Fibroblast of mammary gland (primary cell): ENCODE measurements around the gene ARHGAP30.
A peak's percentile ranks its signal among the peaks of the same experiment; 100 is the strongest.
"Not testable (repeated sequence)": the region's sequence is repeated elsewhere in the genome, so short reads cannot be mapped to it uniquely, and the experiment has no call there.

Experiments used
- DNase-seq: peaks from one replicate; pipeline ENCODE4 v3.0.0-alpha.2; 2010; ENCODE audit warnings: low read depth
- H3K4me3 ChIP-seq: 2 replicates; pipeline ENCODE4 v1.5.1; 2011; ENCODE audit warnings: low read depth, mild to moderate bottlenecking, low read length, moderate library complexity; ENCODE audit not compliant: control insufficient read depth
- TF ChIP-seq, protein P1 (sequence below): conservative IDR thresholded peaks from 2 replicates; pipeline ENCODE4 v1.5.1; 2011; ENCODE audit warnings: low read depth, low read length, inconsistent platforms; ENCODE audit not compliant: control insufficient read depth, insufficient read depth

The ARHGAP30 gene

DNA sequence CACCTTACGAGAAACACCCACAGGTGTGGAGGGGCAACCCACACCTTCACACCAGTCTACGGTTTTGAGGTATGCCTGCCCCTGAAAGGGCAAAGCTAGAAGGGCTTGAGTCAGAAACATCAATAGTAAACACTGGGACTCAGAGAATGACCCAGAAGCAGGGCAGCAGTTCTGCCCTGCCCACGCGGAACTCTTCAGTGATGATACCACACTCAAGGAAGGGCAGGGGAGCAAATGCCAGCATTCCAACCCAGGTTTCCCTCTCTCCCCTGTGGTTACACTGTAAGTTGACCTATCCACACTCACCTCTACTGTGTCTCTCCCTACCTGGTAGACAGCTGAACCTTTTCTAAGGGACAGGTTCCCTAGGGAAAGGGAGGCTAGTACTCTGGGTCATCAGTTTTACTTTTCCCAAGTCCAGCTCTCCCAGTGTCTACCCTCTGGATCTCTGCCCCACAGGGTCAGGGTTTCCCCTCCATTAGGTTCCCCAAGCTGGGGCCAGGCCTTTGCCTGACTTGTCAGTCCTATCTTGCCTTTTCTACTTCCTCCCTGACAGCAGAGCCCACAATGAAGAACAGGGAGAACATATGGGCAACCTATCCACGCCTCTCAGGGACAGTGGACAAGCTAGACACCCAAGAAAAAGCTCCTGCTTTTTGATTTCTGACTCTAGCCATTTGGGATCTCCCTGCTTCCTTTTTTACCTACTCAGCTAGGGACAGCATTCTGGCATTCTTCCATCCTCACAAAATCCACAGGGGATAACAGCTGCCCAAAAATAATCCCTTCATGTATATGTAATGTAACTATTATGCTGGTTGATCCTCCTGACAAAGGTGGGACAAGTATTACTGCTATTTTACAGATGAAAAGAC lies 51.7 kb downstream of the ARHGAP30 start:
- no peak for DNase-seq
- H3K4me3 ChIP-seq: no peak overlapping the region
- TF ChIP-seq, protein P1, sequence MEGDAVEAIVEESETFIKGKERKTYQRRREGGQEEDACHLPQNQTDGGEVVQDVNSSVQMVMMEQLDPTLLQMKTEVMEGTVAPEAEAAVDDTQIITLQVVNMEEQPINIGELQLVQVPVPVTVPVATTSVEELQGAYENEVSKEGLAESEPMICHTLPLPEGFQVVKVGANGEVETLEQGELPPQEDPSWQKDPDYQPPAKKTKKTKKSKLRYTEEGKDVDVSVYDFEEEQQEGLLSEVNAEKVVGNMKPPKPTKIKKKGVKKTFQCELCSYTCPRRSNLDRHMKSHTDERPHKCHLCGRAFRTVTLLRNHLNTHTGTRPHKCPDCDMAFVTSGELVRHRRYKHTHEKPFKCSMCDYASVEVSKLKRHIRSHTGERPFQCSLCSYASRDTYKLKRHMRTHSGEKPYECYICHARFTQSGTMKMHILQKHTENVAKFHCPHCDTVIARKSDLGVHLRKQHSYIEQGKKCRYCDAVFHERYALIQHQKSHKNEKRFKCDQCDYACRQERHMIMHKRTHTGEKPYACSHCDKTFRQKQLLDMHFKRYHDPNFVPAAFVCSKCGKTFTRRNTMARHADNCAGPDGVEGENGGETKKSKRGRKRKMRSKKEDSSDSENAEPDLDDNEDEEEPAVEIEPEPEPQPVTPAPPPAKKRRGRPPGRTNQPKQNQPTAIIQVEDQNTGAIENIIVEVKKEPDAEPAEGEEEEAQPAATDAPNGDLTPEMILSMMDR: no peak

DNA sequence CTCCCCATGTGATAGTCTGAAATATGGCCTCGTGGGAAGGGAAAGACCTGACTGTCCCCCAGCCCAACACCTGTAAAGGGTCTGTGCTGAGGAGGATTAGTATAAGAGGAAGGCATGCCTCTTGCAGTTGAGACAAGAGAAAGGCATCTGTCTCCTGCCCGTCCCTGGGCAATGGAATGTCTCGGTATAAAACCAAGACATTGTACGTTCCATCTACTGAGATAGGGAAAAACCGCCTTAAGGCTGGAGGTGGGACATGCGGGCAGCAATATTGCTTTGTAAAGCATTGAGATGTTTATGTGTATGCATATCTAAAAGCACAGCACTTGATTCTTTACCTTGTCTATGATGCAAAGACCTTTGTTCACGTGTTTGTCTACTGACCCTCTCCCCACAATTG lies 52.5 kb downstream of the ARHGAP30 start:
- H3K4me3 ChIP-seq, DNase-seq: not testable (repeated sequence)

DNA sequence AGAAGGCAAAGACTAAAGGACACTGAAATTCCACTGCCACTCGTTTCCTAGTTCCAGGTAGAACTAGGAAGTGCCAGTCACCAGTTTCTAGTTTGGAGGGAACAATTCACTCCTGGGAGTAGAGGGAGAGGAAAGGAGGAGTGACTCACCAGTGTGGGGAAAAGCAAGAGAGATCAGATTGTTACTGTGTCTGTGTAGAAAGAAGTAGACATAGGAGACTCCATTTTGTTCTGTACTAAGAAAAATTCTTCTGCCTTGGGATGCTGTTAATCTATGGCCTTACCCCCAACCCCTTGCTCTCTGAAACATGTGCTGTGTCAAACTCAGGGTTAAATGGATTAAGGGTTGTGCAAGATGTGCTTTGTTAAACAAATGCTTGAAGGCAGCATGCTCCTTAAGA lies 53.0 kb downstream of the ARHGAP30 start:
- DNase-seq, H3K4me3 ChIP-seq: not testable (repeated sequence)

DNA sequence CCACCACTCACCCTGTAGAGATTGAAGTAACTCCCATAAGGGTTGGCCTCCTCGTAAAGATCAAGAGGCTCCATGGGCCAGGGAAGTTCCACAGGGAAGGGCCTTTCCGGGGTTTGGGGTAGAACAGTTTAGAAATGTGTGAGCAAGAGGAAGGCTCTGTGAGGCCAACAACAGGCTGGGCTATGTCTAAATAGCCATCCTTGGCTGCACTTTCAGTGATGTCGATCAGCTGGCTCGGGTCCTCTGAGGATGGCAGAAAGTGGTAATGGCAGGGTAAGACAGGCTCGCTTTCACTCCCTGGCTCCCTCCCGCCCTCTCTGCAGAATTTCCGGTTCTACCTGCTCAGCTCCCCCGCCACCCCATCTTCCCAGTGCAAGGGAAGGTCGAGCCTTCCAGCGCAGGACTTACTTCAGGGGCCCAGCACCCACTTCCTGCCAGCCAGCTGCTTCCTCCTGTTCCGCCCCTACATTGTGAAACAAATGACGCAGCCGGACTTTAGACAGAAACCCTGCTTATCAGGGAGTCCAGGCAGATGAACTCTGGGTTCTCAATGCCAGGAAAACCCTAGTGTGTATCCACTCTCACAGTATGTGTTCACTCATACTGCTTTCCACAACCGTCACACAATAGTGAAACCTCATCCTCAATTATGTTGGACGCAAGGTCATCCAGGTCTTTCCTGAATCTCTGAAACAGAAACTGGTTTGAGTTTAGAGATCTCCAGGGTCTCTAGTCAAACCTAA lies 56.0 kb downstream of the ARHGAP30 start:
- DNase-seq: peak; percentile 29
- no peak overlapping the region for H3K4me3 ChIP-seq
- TF ChIP-seq, protein P1: no peak

DNA sequence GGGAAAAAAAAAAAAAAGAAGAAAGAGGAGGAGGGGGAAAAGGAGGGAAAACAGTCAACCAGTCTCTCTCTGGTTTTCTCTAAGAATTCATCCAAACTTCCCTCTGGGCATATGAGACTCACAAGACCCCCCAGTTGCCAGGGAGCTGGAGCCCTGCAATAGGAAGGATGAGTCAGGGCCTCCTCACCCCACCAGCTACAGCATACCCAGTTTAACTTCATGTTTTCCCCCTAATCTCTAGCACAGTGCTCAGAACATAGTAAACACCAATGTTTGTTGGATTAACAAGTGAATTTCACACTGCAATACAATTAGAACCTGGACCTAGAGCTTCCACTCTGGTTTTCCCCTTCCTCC lies 56.6 kb downstream of the ARHGAP30 start:
- no peak for DNase-seq
- TF ChIP-seq, protein P1: no peak
- no peak overlapping the region for H3K4me3 ChIP-seq

DNA sequence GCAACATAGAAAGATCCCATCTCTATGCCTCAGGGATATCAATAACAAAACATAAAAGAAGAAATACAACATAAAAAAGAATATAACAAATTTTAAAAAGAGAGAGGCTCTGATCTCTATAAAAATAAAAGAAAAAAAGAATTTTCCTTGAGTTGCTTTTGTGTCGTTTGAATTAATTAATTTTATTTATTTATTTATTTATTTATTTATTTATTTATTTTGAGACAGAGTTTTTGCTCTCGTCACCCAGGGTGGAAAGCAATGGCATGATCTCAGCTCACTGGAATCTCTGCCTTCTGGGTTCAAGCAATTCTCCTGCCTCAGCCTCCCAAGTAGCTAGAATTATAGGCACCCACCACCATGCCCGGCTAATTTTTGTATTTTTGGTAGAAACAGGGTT lies 57.3 kb downstream of the ARHGAP30 start:
- TF ChIP-seq, protein P1: no peak
- no peak for DNase-seq
- H3K4me3 ChIP-seq: no peak overlapping the region

DNA sequence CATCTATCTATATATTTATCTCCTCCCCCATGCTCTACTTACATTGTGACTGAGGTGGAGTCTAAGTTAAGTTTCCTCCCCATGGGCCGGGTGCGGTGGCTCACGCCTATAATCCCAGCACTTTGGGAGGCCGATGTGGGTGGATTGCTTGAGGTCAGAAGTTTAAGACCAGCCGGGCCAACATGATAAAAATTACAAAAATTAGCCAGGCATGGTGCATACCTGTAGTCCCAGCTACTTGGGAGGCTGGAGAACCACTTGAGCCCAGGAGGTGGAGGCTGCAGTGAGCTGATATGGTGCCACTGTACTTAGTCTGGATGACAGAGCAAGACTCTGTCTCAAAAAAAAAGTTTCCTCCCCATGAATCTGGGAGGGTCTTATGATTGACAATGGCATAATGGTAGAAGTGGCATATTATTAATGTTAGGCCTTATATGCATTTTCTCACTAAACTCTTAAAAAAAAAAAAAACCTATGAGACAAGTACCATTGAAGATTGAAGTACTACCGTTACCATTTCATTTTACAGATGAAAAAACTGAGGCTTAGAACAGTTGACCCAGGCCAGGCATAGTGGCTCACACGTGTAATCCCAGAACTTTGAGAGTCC lies 60.0 kb downstream of the ARHGAP30 start:
- DNase-seq: no peak
- H3K4me3 ChIP-seq: no peak overlapping the region
- TF ChIP-seq, protein P1: no peak
